HUES6 (cell line): ENCODE measurements around the gene KLHL22.
A peak's percentile ranks its signal among the peaks of the same experiment; 100 is the strongest.

ENCODE experiments used
- H3K27ac ChIP-seq: 2 replicates; pipeline ENCODE4 v1.7.0; 2013; ENCODE audit warnings: low read depth, mild to moderate bottlenecking, low read length, inconsistent platforms
- H3K27me3 ChIP-seq: 2 replicates; pipeline ENCODE4 v1.6.1; 2013; ENCODE audit warnings: low read length; ENCODE audit not compliant: control insufficient read depth, insufficient read depth
- H3K36me3 ChIP-seq: 2 replicates; pipeline ENCODE4 v1.6.1; 2013; ENCODE audit warnings: low read length; ENCODE audit not compliant: control insufficient read depth, insufficient read depth
- H3K4me1 ChIP-seq: 2 replicates; pipeline ENCODE4 v1.6.1; 2013; ENCODE audit warnings: low read length; ENCODE audit not compliant: control insufficient read depth, insufficient read depth
- H3K4me3 ChIP-seq: 2 replicates; pipeline ENCODE4 v1.5.1; 2013; ENCODE audit warnings: low read depth, low read length
- H3K9ac ChIP-seq: one replicate; pipeline ENCODE4 v1.6.1; 2013; ENCODE audit warnings: mild to moderate bottlenecking, low read length
- H3K9me3 ChIP-seq: 2 replicates; pipeline ENCODE4 v1.6.1; 2013; ENCODE audit warnings: low read depth, low read length; ENCODE audit not compliant: control insufficient read depth, insufficient read depth

KLHL22 gene

GRCh38 chr22:20429254-20430100 is 66.1 kb downstream of the KLHL22 start:
- Histone ChIP-seq H3K4me1 (peaks cover 35% of the 10 kb centered on the region), H3K27ac (no peak overlapping the region), H3K36me3 (peaks cover 7% of the 10 kb centered on the region; the same call in 1 of the 2 replicates), H3K9me3 (no peaks in the 10 kb centered on the region), H3K9ac (no peak overlapping the region), H3K27me3 (peaks cover 94% of the 10 kb centered on the region), H3K4me3 (peak overlapping the region; percentile 58)

GRCh38 chr22:20428496-20429253 is 66.9 kb downstream of the KLHL22 start:
- Histone ChIP-seq H3K4me3 (peak overlapping the region; percentile 41), H3K27me3 (peaks cover 86% of the 10 kb centered on the region)

GRCh38 chr22:20427945-20428417 is 67.6 kb downstream of the KLHL22 start:
- peaks cover 7% of the 10 kb centered on the region; the same call in 1 of the 2 replicates for H3K36me3 ChIP-seq

More at GRCh38 chr22:20428496-20429253, 66.9 kb downstream of the KLHL22 start:
- H3K4me1 ChIP-seq, result peaks cover 43% of the 10 kb centered on the region
- no peak overlapping the region for H3K9ac ChIP-seq
- no peak overlapping the region for H3K27ac ChIP-seq
- peaks cover 7% of the 10 kb centered on the region; the same call in 1 of the 2 replicates for H3K36me3 ChIP-seq
- H3K9me3 ChIP-seq, result no peaks in the 10 kb centered on the region

GRCh38 chr22:20427104-20427944 is 68.3 kb downstream of the KLHL22 start:
- no peak overlapping the region for H3K4me3 ChIP-seq
- no peak overlapping the region for H3K27ac ChIP-seq
- H3K36me3 ChIP-seq, result peaks cover 7% of the 10 kb centered on the region; the same call in 1 of the 2 replicates
- no peak overlapping the region for H3K9ac ChIP-seq
- no peaks in the 10 kb centered on the region for H3K9me3 ChIP-seq
- H3K4me1 ChIP-seq, result peaks cover 48% of the 10 kb centered on the region
- peaks cover 73% of the 10 kb centered on the region for H3K27me3 ChIP-seq

More at GRCh38 chr22:20427945-20428417, 67.6 kb downstream of the KLHL22 start:
- Histone ChIP-seq H3K27me3 (peaks cover 80% of the 10 kb centered on the region), H3K9me3 (no peaks in the 10 kb centered on the region), H3K27ac (no peak overlapping the region), H3K9ac (no peak overlapping the region), H3K4me1 (peaks cover 48% of the 10 kb centered on the region), H3K4me3 (no peak overlapping the region)

GRCh38 chr22:20426259-20426615 is 69.4 kb downstream of the KLHL22 start:
- peaks cover 43% of the 10 kb centered on the region for H3K4me1 ChIP-seq
- H3K9me3 ChIP-seq, result no peaks in the 10 kb centered on the region
- no peak overlapping the region for H3K9ac ChIP-seq
- H3K27ac ChIP-seq, result no peak overlapping the region
- H3K36me3 ChIP-seq, result peaks cover 7% of the 10 kb centered on the region; the same call in 1 of the 2 replicates
- H3K4me3 ChIP-seq, result 0 out of 2 replicates have a peak overlapping the region, but pooled peaks have one; percentile 34
- peaks cover 62% of the 10 kb centered on the region for H3K27me3 ChIP-seq

- Histone ChIP-seq H3K36me3 (peaks cover 7% of the 10 kb centered on the region; the same call in 1 of the 2 replicates), H3K4me3 (peak overlapping the region; percentile 34; the same call in 1 of the 2 replicates), H3K27ac (no peak overlapping the region), H3K9ac (no peak overlapping the region), H3K4me1 (peaks cover 37% of the 10 kb centered on the region), H3K27me3 (peaks cover 57% of the 10 kb centered on the region), H3K9me3 (no peaks in the 10 kb centered on the region)
These were observed 69.9 kb downstream of the KLHL22 start for GRCh38 chr22:20425566-20426258.

GRCh38 chr22:20424932-20425565 is 70.5 kb downstream of the KLHL22 start:
- Histone ChIP-seq H3K4me3 (peak overlapping the region; percentile 34; the same call in 1 of the 2 replicates), H3K9me3 (no peaks in the 10 kb centered on the region), H3K27me3 (peaks cover 50% of the 10 kb centered on the region), H3K27ac (no peak overlapping the region), H3K36me3 (peaks cover 7% of the 10 kb centered on the region; the same call in 1 of the 2 replicates), H3K4me1 (peaks cover 31% of the 10 kb centered on the region), H3K9ac (no peak overlapping the region)

- no peaks in the 10 kb centered on the region for H3K9me3 ChIP-seq
- H3K9ac ChIP-seq, result no peak overlapping the region
- no peak overlapping the region for H3K27ac ChIP-seq
- H3K4me1 ChIP-seq, result peaks cover 28% of the 10 kb centered on the region
- no peak overlapping the region for H3K4me3 ChIP-seq
- H3K36me3 ChIP-seq, result peaks cover 7% of the 10 kb centered on the region; the same call in 1 of the 2 replicates
- peaks cover 45% of the 10 kb centered on the region for H3K27me3 ChIP-seq
These were observed 71.0 kb downstream of the KLHL22 start for GRCh38 chr22:20424568-20424931.

- no peak overlapping the region for H3K4me3 ChIP-seq
- peaks cover 7% of the 10 kb centered on the region; the same call in 1 of the 2 replicates for H3K36me3 ChIP-seq
- no peak overlapping the region for H3K27ac ChIP-seq
- peaks cover 24% of the 10 kb centered on the region; the same call in 1 of the 2 replicates for H3K4me1 ChIP-seq
- no peaks in the 10 kb centered on the region for H3K9me3 ChIP-seq
- peaks cover 44% of the 10 kb centered on the region for H3K27me3 ChIP-seq
- H3K9ac ChIP-seq, result no peak overlapping the region
These were observed 71.6 kb downstream of the KLHL22 start for GRCh38 chr22:20423906-20424551.
